ENCODE results near the gene NTSR1.

DNA sequence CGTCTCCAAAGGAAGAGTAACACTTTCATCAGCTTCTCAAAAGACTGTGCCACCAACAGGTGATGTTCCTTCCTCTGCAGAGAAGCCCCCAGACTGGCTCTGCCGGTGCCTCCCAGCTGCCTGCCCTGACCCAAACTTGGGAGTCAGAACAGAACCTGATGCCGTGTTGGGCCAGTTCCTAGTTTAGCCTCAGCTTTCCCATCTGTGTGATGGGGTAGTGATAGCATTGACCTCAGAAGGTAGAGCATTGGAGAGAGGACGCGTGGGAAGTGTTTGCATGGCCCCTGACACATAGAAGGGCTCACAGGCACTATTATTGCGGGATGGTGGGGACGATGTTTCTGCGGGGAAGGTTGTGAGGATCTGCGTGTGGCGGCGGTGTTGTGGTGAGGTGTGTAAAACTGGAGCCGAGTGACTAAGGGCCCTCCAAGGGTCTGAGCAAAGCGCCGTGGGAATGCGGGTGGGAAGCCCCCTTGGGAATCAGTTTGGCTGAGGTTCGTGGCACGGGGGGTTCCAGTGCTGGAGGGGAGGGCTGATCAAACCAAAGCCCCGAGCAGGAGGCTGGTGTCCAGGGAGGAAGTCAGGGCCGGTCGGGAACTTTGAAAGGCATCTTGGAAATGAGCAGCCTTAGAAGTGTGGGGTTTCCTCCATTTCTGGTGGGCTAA lies 1.7 kb downstream of the NTSR1 start:
- no peak for TF ChIP-seq YY1 (IDR thresholded peaks at IDR 0.05; ENCODE audit: insufficient read depth, insufficient read length)
- TF ChIP-seq ZNF274 (IDR thresholded peaks at IDR 0.05; ENCODE audit: low read depth, low read length), result no peak

Data from NT2/D1 (cell line).